KMS-11 (cell line): ENCODE measurements around the gene NR1I3.

Source experiments
- H2AFZ ChIP-seq: fragments of 200-600 bp; sonication (generic); 2 replicates; pipeline ENCODE4 v1.6.1; 2016; ENCODE audit warnings: antibody characterized with exemption, mixed run types, low read depth
- H3K27ac ChIP-seq: fragments of 200-600 bp; sonication (generic); 2 replicates; pipeline ENCODE4 v1.6.1; 2016; ENCODE audit warnings: mild to moderate bottlenecking, mixed run types
- H3K27me3 ChIP-seq: fragments of 200-600 bp; sonication (generic); 2 replicates; pipeline ENCODE4 v1.6.1; 2017; ENCODE audit warnings: mild to moderate bottlenecking, low read depth, mixed run types, moderate library complexity; ENCODE audit not compliant: insufficient read depth
- H3K36me3 ChIP-seq: fragments of 200-600 bp; sonication (generic); 2 replicates; pipeline ENCODE4 v1.6.1; 2017; ENCODE audit warnings: mild to moderate bottlenecking, mixed run types; ENCODE audit not compliant: insufficient read depth
- H3K4me1 ChIP-seq: fragments of 200-600 bp; sonication (generic); 2 replicates; pipeline ENCODE4 v1.6.1; 2016; ENCODE audit warnings: mild to moderate bottlenecking, low read depth, mixed run types; ENCODE audit not compliant: poor library complexity, severe bottlenecking
- H3K4me2 ChIP-seq: fragments of 200-600 bp; sonication (generic); 2 replicates; pipeline ENCODE4 v1.7.0; 2016; ENCODE audit warnings: mild to moderate bottlenecking, mixed run types
- H3K4me3 ChIP-seq: fragments of 200-600 bp; sonication (generic); IDR thresholded peaks from 2 replicates; pipeline ENCODE4 v1.6.1; 2017; ENCODE audit warnings: low read depth, low read length, mixed read lengths; ENCODE audit not compliant: insufficient read depth
- H3K79me2 ChIP-seq: fragments of 200-600 bp; sonication (generic); 2 replicates; pipeline ENCODE4 v1.6.1; 2016; ENCODE audit warnings: low read depth, mixed run types; ENCODE audit not compliant: insufficient read depth
- H3K9ac ChIP-seq: fragments of 200-600 bp; sonication (generic); 2 replicates; pipeline ENCODE4 v1.6.1; 2016; ENCODE audit warnings: mild to moderate bottlenecking, mixed run types
- H4K20me1 ChIP-seq: fragments of 200-600 bp; sonication (generic); 2 replicates; pipeline ENCODE4 v1.6.1; 2016; ENCODE audit warnings: mild to moderate bottlenecking, mixed run types; ENCODE audit not compliant: insufficient read depth
- TF ChIP-seq, protein P1 (sequence below): fragments of 200-600 bp; sonication (generic); conservative IDR thresholded peaks from 2 replicates; pipeline ENCODE4 v1.6.1; 2017; ENCODE audit warnings: low read depth, mild to moderate bottlenecking, antibody characterized with exemption, low read length, moderate library complexity, mixed read lengths

The NR1I3 gene

DNA sequence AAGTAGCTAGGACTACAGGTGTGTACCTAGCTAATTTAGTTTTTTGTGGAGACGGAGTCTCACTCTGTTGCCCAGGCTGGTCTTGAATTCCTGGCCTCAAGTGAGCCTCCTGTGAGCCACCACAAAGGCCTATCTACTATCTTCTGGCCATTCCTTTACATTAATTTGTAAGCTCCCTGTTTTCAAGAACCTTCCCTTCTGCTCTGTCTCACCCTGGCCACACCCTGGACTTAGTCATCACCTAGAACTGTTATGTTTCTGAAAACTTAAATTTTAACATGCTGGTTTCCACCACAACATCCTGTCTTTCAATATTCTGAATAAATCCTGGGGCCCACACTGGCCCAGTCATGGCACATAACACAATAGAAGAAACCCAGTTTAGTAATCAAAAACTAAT, 55.8 kb downstream of the NR1I3 start:
- no peaks in the 10 kb centered on the region for H3K36me3 ChIP-seq
- peak overlapping the region; percentile 47 for H3K4me2 ChIP-seq
- H4K20me1 ChIP-seq, result no peaks in the 10 kb centered on the region
- TF ChIP-seq, protein P1, sequence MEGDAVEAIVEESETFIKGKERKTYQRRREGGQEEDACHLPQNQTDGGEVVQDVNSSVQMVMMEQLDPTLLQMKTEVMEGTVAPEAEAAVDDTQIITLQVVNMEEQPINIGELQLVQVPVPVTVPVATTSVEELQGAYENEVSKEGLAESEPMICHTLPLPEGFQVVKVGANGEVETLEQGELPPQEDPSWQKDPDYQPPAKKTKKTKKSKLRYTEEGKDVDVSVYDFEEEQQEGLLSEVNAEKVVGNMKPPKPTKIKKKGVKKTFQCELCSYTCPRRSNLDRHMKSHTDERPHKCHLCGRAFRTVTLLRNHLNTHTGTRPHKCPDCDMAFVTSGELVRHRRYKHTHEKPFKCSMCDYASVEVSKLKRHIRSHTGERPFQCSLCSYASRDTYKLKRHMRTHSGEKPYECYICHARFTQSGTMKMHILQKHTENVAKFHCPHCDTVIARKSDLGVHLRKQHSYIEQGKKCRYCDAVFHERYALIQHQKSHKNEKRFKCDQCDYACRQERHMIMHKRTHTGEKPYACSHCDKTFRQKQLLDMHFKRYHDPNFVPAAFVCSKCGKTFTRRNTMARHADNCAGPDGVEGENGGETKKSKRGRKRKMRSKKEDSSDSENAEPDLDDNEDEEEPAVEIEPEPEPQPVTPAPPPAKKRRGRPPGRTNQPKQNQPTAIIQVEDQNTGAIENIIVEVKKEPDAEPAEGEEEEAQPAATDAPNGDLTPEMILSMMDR, result no peak
- H3K27ac ChIP-seq, result peak overlapping the region; percentile 39
- H3K9ac ChIP-seq, result peak overlapping the region; percentile 1; the same call in 1 of the 2 replicates
- no peaks in the 10 kb centered on the region for H3K27me3 ChIP-seq
- H3K79me2 ChIP-seq, result peaks cover under 1% of the 10 kb centered on the region; the same call in 1 of the 2 replicates
- H3K4me3 ChIP-seq, result peak overlapping the region; percentile 86
- H3K4me1 ChIP-seq, result peaks cover 81% of the 10 kb centered on the region
- H2AFZ ChIP-seq, result peak overlapping the region; percentile 40

- Histone ChIP-seq H3K79me2 (peaks cover 16% of the 10 kb centered on the region), H3K4me1 (peaks cover 74% of the 10 kb centered on the region), H3K4me3 (no peak overlapping the region), H4K20me1 (no peaks in the 10 kb centered on the region), H3K36me3 (no peaks in the 10 kb centered on the region; the same call in 1 of the 2 replicates), H3K4me2 (0 out of 2 replicates have a peak overlapping the region, but pooled peaks have one; percentile 2), H3K27me3 (no peaks in the 10 kb centered on the region), H3K27ac (0 out of 2 replicates have a peak overlapping the region, but pooled peaks have one; percentile 1), H3K9ac (no peak overlapping the region), H2AFZ (peak overlapping the region; percentile 1; the same call in 1 of the 2 replicates)
- TF ChIP-seq, protein P1, result peak; percentile 73
Observed at GRCh38 chr1:161180639-161181038, 57.4 kb downstream of the NR1I3 start.

- Histone ChIP-seq H3K4me3 (no peak overlapping the region), H3K27ac (no peak overlapping the region), H4K20me1 (no peaks in the 10 kb centered on the region), H3K36me3 (peaks cover 2% of the 10 kb centered on the region; the same call in 1 of the 2 replicates), H3K27me3 (no peaks in the 10 kb centered on the region), H2AFZ (no peak overlapping the region), H3K4me2 (no peak overlapping the region), H3K79me2 (peaks cover 26% of the 10 kb centered on the region), H3K4me1 (peaks cover 74% of the 10 kb centered on the region), H3K9ac (no peak overlapping the region)
- TF ChIP-seq, protein P1, result no peak
Observed at GRCh38 chr1:161179698-161180097, 58.3 kb downstream of the NR1I3 start.
